Measurements from ENCODE around the gene TNC. TPM values are rescaled to one million over a fixed set of nuclear protein-coding genes. Genes with fewer than 3 reads are reported as not detected.

The TNC gene
- total RNA-seq, 2 donors from 2014 or later: 1.6 to 4.2 TPM

GRCh38 chr9:114991861-114992260 is 126.1 kb downstream of the TNC start:
- Histone ChIP-seq H3K4me1 (peaks cover 11% of the 10 kb centered on the region), H3K36me3 (replicated peaks in 1 of 2; ENCODE audit: insufficient read depth in 1 of 2, low read depth in 2 of 2) (no peaks in the 10 kb centered on the region), H3K27ac (no peak overlapping the region), H3K9me3 (no peaks in the 10 kb centered on the region), H3K27me3 (no peaks in the 10 kb centered on the region), H3K4me3 (no peak overlapping the region)
- no peak for TF ChIP-seq CTCF (IDR thresholded peaks at IDR 0.05)
- no peak for TF ChIP-seq POLR2A (IDR thresholded peaks at IDR 0.05)
- DNase-seq: no peak
- intact Hi-C loops (cut with DNase I): no loop called here
- ATAC-seq: no peak
- WGBS, 2 donors: 47 to 59% methylated on average over 7 of the region's 7 CpGs

- Histone ChIP-seq H3K9me3 (no peaks in the 10 kb centered on the region), H3K27ac (no peak overlapping the region), H3K4me1 (peaks cover 7% of the 10 kb centered on the region), H3K36me3 (replicated peaks in 1 of 2; ENCODE audit: insufficient read depth in 1 of 2, low read depth in 2 of 2) (no peaks in the 10 kb centered on the region), H3K4me3 (no peak overlapping the region), H3K27me3 (no peaks in the 10 kb centered on the region)
- 61 to 78% methylated on average over 6 of the region's 6 CpGs for WGBS, 2 donors
- intact Hi-C loops (cut with DNase I): no loop called here
- no peak for DNase-seq
- TF ChIP-seq CTCF (IDR thresholded peaks at IDR 0.05) (no peak), POLR2A (IDR thresholded peaks at IDR 0.05) (no peak)
- ATAC-seq: no peak
Measured at GRCh38 chr9:114990901-114991300, 127.1 kb downstream of the TNC start.

- ATAC-seq (no peak), DNase-seq (no peak)
- 44 to 60% methylated on average over 4 of the region's 4 CpGs for WGBS, 2 donors
- Histone ChIP-seq H3K4me3 (no peak overlapping the region), H3K4me1 (no peaks in the 10 kb centered on the region), H3K9me3 (no peaks in the 10 kb centered on the region), H3K36me3 (replicated peaks in 1 of 2; ENCODE audit: insufficient read depth in 1 of 2, low read depth in 2 of 2) (no peaks in the 10 kb centered on the region), H3K27ac (no peak overlapping the region), H3K27me3 (no peaks in the 10 kb centered on the region)
- intact Hi-C loops (cut with DNase I): no loop called here
- TF ChIP-seq CTCF (IDR thresholded peaks at IDR 0.05) (no peak), POLR2A (IDR thresholded peaks at IDR 0.05) (no peak)
Measured at GRCh38 chr9:114989600-114990410, 128.2 kb downstream of the TNC start.

- WGBS, 2 donors: 82 to 84% methylated on average over 8 of the region's 8 CpGs
- Histone ChIP-seq H3K4me1 (no peaks in the 10 kb centered on the region), H3K27ac (no peak overlapping the region), H3K27me3 (no peaks in the 10 kb centered on the region), H3K9me3 (no peaks in the 10 kb centered on the region), H3K4me3 (no peak overlapping the region), H3K36me3 (replicated peaks in 1 of 2; ENCODE audit: insufficient read depth in 1 of 2, low read depth in 2 of 2) (no peaks in the 10 kb centered on the region)
- ATAC-seq (no peak), DNase-seq (peak in 1 of 4 donors; percentile 10)
- TF ChIP-seq CTCF (IDR thresholded peaks at IDR 0.05): no peak
- TF ChIP-seq POLR2A (IDR thresholded peaks at IDR 0.05): no peak
- intact Hi-C loops (cut with DNase I): no loop called here
Measured at GRCh38 chr9:114988962-114989599, 128.9 kb downstream of the TNC start.
